ENCODE results near the gene PIKFYVE. TPM values are rescaled to one million over a fixed set of nuclear protein-coding genes. Genes with fewer than 3 reads are reported as not detected.

Gene PIKFYVE
- total and polyA plus RNA-seq, 2 donors (not counting 1 experiment from before 2014, with no cell fraction given): 23.8 to 40.1 TPM

DNA sequence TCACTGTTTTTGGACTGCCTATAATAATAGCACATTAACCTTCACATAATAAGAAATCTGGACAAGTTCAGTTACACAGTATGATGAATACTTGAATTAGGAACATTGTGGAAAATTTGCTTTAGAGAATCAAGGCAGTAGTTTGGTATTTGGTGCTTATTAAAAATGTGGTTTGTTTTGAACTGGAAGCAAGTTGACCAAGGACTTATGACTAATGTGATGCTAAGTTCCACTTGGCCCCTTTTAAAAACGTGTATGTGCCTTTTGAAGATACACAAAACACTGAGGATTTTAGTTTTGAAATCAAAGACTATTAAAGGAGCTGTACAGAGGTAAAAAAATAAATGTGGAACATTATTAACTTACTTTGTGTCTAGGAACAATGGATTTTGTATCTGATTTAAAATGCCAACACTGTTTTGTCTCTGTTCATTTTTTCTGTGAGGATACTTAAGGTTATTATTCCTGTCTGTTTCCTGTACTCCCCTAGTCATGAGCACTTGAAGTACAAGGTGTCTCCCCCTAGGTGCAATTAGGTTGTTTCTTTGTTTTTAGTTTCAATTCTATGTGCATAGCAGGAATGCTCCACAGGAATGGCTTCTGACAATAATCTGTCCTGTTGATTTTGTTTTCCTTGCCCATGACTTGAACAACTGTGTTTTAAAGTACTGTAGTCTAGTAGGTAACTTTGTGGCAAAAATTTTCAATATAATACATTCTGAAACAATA lies 91.0 kb downstream of the PIKFYVE start:
- Histone ChIP-seq H3K4me3 (replicated peaks in 1 of 4; ENCODE audit: control extremely low read depth in 1 of 4, insufficient read depth in 1 of 4, low read depth in 3 of 4, low read length in 4 of 4) (no peak overlapping the region), H3K27ac (ENCODE audit: insufficient read depth, low read length) (no peak overlapping the region), H3K9me3 (ENCODE audit: control insufficient read depth, insufficient read depth, low read depth, low read length) (no peaks in the 10 kb centered on the region), H3K27me3 (ENCODE audit: control insufficient read depth, insufficient read depth, low read length) (no peaks in the 10 kb centered on the region), H3K9ac (ENCODE audit: insufficient read depth, low read length) (no peak overlapping the region), H3K79me2 (ENCODE audit: control insufficient read depth, insufficient read depth, low read length) (no peaks in the 10 kb centered on the region), H2AFZ (ENCODE audit: low read length) (no peak overlapping the region), H3K36me3 (ENCODE audit: control insufficient read depth, insufficient read depth, low read length) (peaks cover 1% of the 10 kb centered on the region), H3K4me1 (ENCODE audit: control insufficient read depth, extremely low read depth, insufficient read depth, low read length) (no peaks in the 10 kb centered on the region), H4K20me1 (ENCODE audit: control insufficient read depth, extremely low read depth, insufficient read depth, low read length) (no peaks in the 10 kb centered on the region), H3K4me2 (ENCODE audit: extremely low read depth, insufficient read depth, low read length) (no peak overlapping the region)
- peak; percentile 6 to 29 for DNase-seq (ENCODE audit: low read depth in 2 of 2)
- TF ChIP-seq CTCF (conservative IDR thresholded peaks at IDR 0.05 in 1 of 2, IDR thresholded peaks at IDR 0.05 in 1 of 2; ENCODE audit: low read depth in 1 of 2, low read length in 2 of 2) (no peak), EZH2 (IDR thresholded peaks at IDR 0.05; ENCODE audit: low read length, missing control alignments) (no peak)

DNA sequence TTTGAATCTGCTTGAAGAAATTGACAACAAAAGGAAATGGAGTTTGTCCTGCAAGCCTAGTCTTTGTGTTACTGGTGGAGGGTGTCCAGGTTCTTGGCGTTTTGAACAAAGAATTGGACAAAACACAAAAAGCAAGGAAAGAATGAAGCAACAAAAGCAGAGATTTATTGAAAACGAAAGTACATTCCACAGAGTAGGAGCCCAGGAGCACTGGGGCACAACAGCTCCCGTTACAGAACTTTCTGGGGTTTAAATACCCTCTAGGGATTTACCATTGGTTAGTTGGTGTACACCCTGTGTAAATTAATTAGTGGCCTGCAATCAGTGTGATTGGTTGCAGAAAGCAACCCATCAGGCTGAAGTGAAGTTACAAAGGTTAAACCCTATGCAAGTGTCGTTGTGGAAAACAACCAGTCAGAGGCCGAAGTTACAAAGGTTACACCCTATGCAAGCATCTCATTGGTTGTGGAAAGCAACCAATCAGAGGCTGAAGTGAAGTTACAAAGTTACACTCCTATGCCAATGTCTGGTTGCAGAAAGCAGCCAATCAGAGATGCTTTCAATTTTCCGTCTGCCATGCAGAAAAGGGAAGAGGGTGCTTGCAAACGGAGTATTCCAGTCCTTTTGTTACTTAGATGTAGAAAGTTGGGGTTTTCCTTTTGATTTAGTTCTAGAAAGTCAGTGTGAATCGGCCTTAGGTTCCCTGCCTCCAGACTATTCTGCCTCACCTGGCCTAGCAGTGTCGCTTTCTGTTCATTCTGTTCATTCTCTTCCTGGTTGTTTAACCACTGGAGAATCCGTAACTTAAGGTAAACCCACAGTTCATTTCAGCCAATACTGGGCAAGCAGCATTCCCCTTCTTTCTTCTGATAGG lies 92.9 kb downstream of the PIKFYVE start:
- no peak overlapping the region for H3K4me2 ChIP-seq (ENCODE audit: extremely low read depth, insufficient read depth, low read length)

More for the DNA sequence above, 92.9 kb downstream of the PIKFYVE start:
- peaks cover 2% of the 10 kb centered on the region for H3K4me1 ChIP-seq (ENCODE audit: control insufficient read depth, extremely low read depth, insufficient read depth, low read length)
- H3K9ac ChIP-seq (ENCODE audit: insufficient read depth, low read length): no peak overlapping the region
- no peaks in the 10 kb centered on the region for H3K9me3 ChIP-seq (ENCODE audit: control insufficient read depth, insufficient read depth, low read depth, low read length)
- no peak overlapping the region for H3K4me3 ChIP-seq (replicated peaks in 1 of 4; ENCODE audit: control extremely low read depth in 1 of 4, insufficient read depth in 1 of 4, low read depth in 3 of 4, low read length in 4 of 4)
- TF ChIP-seq CTCF (conservative IDR thresholded peaks at IDR 0.05 in 1 of 2, IDR thresholded peaks at IDR 0.05 in 1 of 2; ENCODE audit: low read depth in 1 of 2, low read length in 2 of 2) (no peak), EZH2 (IDR thresholded peaks at IDR 0.05; ENCODE audit: low read length, missing control alignments) (no peak)
- no peaks in the 10 kb centered on the region for H3K27me3 ChIP-seq (ENCODE audit: control insufficient read depth, insufficient read depth, low read length)
- H3K36me3 ChIP-seq (ENCODE audit: control insufficient read depth, insufficient read depth, low read length): no peaks in the 10 kb centered on the region
- DNase-seq (ENCODE audit: low read depth in 2 of 2): peak in 1 of 2 donors; percentile 32
- no peaks in the 10 kb centered on the region for H3K79me2 ChIP-seq (ENCODE audit: control insufficient read depth, insufficient read depth, low read length)
- no peak overlapping the region for H3K27ac ChIP-seq (ENCODE audit: insufficient read depth, low read length)
- no peaks in the 10 kb centered on the region for H4K20me1 ChIP-seq (ENCODE audit: control insufficient read depth, extremely low read depth, insufficient read depth, low read length)
- H2AFZ ChIP-seq (ENCODE audit: low read length): no peak overlapping the region

All from fibroblast of lung (primary cell).